AG09309 (cell line): ENCODE measurements around the gene PDE10A.

Experiments
- DNase-seq: peaks from one replicate; pipeline ENCODE4 v3.0.0-alpha.2; 2010; ENCODE audit warnings: low read depth
- H3K4me3 ChIP-seq: 2 replicates; pipeline ENCODE4 v1.5.1; 2011; ENCODE audit warnings: mild to moderate bottlenecking, low read depth, low read length, moderate library complexity; ENCODE audit not compliant: control insufficient read depth
- TF ChIP-seq, protein P1 (sequence below): IDR thresholded peaks from 2 replicates; pipeline ENCODE4 v1.5.1; 2011; ENCODE audit warnings: mild to moderate bottlenecking, low read depth, low read length, inconsistent platforms; ENCODE audit not compliant: insufficient read depth, control insufficient read depth; ENCODE audit errors: missing control alignments

Gene PDE10A

GRCh38 chr6:165671222-165671768, 8.3 kb upstream of the PDE10A start:
- no peak for DNase-seq
- H3K4me3 ChIP-seq, result no peak overlapping the region
- TF ChIP-seq, protein P1, sequence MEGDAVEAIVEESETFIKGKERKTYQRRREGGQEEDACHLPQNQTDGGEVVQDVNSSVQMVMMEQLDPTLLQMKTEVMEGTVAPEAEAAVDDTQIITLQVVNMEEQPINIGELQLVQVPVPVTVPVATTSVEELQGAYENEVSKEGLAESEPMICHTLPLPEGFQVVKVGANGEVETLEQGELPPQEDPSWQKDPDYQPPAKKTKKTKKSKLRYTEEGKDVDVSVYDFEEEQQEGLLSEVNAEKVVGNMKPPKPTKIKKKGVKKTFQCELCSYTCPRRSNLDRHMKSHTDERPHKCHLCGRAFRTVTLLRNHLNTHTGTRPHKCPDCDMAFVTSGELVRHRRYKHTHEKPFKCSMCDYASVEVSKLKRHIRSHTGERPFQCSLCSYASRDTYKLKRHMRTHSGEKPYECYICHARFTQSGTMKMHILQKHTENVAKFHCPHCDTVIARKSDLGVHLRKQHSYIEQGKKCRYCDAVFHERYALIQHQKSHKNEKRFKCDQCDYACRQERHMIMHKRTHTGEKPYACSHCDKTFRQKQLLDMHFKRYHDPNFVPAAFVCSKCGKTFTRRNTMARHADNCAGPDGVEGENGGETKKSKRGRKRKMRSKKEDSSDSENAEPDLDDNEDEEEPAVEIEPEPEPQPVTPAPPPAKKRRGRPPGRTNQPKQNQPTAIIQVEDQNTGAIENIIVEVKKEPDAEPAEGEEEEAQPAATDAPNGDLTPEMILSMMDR, result no peak

DNA sequence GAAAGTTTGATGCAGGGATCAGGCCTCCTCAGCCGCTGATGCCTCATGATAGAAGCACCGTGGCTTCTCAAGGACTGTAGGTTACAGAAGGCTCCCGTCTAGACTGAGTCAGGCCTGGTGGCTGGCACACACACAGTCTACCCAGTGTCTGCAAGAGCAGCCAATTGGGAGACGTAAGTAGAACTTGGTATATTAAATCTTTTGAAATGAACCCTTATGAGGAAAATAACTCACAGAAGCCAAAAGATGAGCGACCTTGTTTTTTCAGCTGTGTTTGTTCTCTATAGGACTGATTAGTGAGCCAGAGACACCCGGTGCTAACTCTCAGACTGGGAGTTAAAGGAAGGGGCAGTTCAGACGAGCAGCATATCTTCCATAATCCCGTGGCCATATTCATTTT, 5.9 kb upstream of the PDE10A start:
- no peak for DNase-seq
- no peak overlapping the region for H3K4me3 ChIP-seq
- TF ChIP-seq, protein P1, result no peak

DNA sequence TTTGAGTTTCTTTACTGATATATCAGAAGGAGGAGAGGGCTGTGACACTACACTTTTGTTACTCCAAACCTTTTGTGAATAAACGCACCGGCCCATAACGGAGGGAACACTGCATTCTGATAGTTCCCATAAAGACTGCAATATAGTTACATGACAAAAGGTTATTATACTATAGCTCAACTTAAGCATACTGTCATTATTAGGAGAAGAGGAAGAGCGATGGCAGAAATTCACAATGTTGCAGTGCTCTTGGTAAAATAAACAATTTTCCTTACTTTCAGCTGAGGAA, 2.3 kb upstream of the PDE10A start:
- TF ChIP-seq, protein P1, result no peak
- DNase-seq, result no peak
- H3K4me3 ChIP-seq, result no peak overlapping the region

DNA sequence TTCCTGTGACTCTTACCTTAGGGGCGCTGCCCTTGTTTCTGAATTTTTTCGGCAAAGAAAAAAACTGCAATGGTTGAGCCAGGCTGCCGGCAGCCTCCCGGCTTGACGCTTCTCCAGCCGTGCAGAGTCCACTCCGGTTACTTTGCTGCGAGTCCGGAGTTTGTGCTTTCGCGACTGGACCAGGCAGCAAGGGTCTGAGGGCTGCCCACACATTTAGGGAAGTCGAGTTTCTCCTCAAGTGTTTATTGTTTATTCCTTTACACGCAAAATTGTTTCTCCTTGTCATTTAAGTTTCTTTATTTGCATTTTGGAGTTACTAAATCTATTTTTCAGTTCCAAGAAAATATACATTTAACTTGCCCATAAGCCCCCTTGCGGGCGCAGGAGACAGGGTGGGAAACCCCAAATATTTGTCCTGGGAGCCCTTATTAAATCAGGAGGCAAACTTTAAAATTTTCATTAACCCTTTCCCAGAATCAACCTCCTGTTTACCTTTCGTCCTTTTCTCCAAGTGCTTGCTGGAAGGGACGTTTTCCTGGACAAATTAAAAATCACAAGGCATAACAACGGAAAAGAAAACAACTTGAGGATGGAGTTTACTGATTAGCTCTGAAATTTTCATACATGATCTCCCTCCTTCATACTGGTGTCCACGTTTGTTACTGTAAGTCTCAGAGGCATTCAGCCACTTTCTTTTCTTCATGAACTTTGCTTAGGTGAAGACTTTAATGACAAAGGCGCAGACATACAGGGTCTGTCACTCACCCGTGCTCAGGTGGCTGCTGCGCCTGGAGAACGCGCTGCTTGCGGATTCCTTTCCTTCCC, 1.7 kb upstream of the PDE10A start:
- H3K4me3 ChIP-seq, result no peak overlapping the region
- TF ChIP-seq, protein P1, result no peak
- DNase-seq, result no peak

DNA sequence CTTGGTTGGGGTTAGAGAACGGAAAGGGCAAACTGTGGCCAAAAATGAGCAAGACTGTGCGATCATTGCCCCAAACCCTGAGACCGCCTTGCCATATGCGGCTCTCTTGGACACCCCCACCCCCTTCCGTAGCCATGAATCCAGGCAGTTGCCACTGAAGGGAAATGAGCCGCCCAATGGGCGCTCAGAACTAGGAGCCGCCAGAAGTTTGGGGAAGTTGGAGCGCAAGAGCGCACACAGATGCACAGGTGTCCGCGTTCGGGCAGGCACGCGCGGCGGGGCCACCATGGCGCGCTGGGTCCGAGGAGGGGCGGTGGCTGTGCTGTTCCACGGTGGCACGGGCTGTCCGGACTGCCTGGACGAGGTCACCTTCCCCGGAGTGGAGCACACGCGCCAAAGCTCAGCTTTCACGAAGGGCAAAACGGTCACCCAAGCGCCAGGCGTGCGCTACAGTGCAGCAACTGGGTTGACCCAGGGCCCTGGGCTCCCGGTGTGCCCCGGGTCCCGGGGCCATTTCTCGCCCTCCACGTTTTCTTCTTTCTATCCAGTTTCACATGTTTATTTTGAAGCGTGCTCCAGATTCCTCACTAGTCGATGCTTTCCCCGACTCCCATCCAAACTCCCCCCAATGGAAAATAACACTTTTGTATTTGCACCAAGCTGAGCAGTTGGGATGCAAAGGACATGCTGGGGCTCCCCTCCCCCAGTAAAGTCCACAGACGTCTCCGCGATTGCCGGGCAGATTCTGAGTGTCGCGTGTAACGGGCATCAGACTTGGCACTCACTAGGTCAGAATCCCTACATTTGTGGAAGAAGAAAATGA, 906 bp upstream of the PDE10A start:
- H3K4me3 ChIP-seq, result peak overlapping the region; percentile 10
- TF ChIP-seq, protein P1, result no peak
- no peak for DNase-seq

GRCh38 chr6:165663377-165663735, 315 bp upstream of the PDE10A start:
- peak overlapping the region; percentile 20 for H3K4me3 ChIP-seq
- TF ChIP-seq, protein P1, result no peak
- no peak for DNase-seq
